ENCODE results near the gene RAB40C.

DNA sequence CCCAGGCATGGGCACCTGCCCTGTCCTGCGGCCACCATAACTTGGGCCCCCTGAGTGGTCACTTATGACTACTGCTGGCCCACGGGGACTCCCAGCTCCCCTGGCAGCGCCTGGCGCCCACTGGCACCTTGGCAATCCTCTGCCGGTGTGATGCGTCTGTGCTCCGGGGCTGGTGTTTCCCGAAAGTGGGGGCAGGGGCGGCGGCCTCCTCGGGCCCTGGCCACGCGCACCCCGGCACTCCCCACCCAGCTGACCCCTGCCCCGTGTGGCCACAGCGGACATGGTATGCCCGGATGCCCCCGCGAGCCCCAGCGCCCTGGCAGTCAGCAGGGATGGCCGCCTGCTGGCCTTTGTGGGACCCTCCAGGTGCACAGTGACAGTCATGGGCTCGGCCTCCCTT is 67.6 kb downstream of the RAB40C start:
- no peak for TF ChIP-seq THRA (IDR thresholded peaks at IDR 0.05)
- TF ChIP-seq ZNF217 (CRISPR knock-in tag; IDR thresholded peaks at IDR 0.05) = no peak
- no peak for TF ChIP-seq CTCF (IDR thresholded peaks at IDR 0.05 in 2 of 3, conservative IDR thresholded peaks at IDR 0.05 in 1 of 3; ENCODE audit: insufficient read depth in 2 of 3, low read depth in 1 of 3, low read length in 3 of 3)
- no peak for TF ChIP-seq ZNF121 (CRISPR knock-in tag; conservative IDR thresholded peaks at IDR 0.05)
- TF ChIP-seq MXI1 (IDR thresholded peaks at IDR 0.05; ENCODE audit: low read depth, low read length) = no peak
- TF ChIP-seq STAT5A (IDR thresholded peaks at IDR 0.05; ENCODE audit: borderline replicate concordance, low read length) = no peak
- TF ChIP-seq CBFB (CRISPR knock-in tag; IDR thresholded peaks at IDR 0.05) = no peak
- TF ChIP-seq PYGO2 (tag; IDR thresholded peaks at IDR 0.05) = no peak
- no peak for TF ChIP-seq ZBTB11 (CRISPR knock-in tag; IDR thresholded peaks at IDR 0.05)
- TF ChIP-seq EZH2 (IDR thresholded peaks at IDR 0.05; ENCODE audit: borderline replicate concordance, low read depth, low read length) = no peak
- TF ChIP-seq FOXK1 (CRISPR knock-in tag; IDR thresholded peaks at IDR 0.05; ENCODE audit: borderline replicate concordance) = no peak
